HepG2 (cell line): Measurements from ENCODE around the gene UBQLN4. TPM values are rescaled to one million over a fixed set of nuclear protein-coding genes. Genes with fewer than 3 reads are reported as not detected.

Experiments used
- ATAD3A ChIP-seq: sonication (generic); formaldehyde crosslinking; IDR thresholded peaks from 2 replicates; pipeline ENCODE4 v1.4.0; 2020; ENCODE audit warnings: missing genetic modification reagents
- MED1 ChIP-seq: sonication (generic); formaldehyde crosslinking; IDR thresholded peaks from 2 replicates; pipeline ENCODE4 v1.4.0; 2020; ENCODE audit warnings: missing genetic modification reagents
- NR2F2 ChIP-seq: IDR thresholded peaks from 2 replicates; pipeline ENCODE4 v1.6.1; 2012; ENCODE audit warnings: low read depth, inconsistent platforms, borderline replicate concordance
- NR2F6 ChIP-seq, 2 experiments: IDR thresholded peaks; 2 replicates each; pipeline ENCODE4 v1.6.1; 2016; ENCODE audit warnings: antibody characterized with exemption in 1 of 2, mild to moderate bottlenecking in 1 of 2
- NRL ChIP-seq: sonication (generic); formaldehyde crosslinking; IDR thresholded peaks from 2 replicates; pipeline ENCODE4 v1.5.0; 2020; ENCODE audit warnings: missing genetic modification reagents, mild to moderate bottlenecking, moderate library complexity, borderline replicate concordance
- PHF8 ChIP-seq: sonication (generic); formaldehyde crosslinking; IDR thresholded peaks from 2 replicates; pipeline ENCODE4 v1.5.0; 2020; ENCODE audit warnings: missing genetic modification reagents
- RARA ChIP-seq: IDR thresholded peaks from 2 replicates; pipeline ENCODE4 v1.6.1; 2016; ENCODE audit warnings: missing genetic modification reagents, missing compliant biosample characterization
- SOX6 ChIP-seq, 2 experiments: fragments of 450-650 bp in 1 of 2; sonication (generic) in 1 of 2; formaldehyde crosslinking in 1 of 2; IDR thresholded peaks; 2 replicates each; pipeline versions ENCODE4 v1.4.0 to v1.6.1; 2017 to 2020; ENCODE audit warnings: antibody characterized with exemption in 1 of 2, mild to moderate bottlenecking in 1 of 2, missing genetic modification reagents in 1 of 2
- SRF ChIP-seq: IDR thresholded peaks from 2 replicates; pipeline ENCODE4 v1.6.1; 2011; ENCODE audit warnings: mild to moderate bottlenecking, low read depth, low read length, moderate library complexity
- TCF7 ChIP-seq: sonication (generic); IDR thresholded peaks from 2 replicates; pipeline ENCODE4 v1.6.1; 2016; ENCODE audit warnings: antibody characterized with exemption, low read depth
- TGIF2 ChIP-seq: IDR thresholded peaks from 2 replicates; pipeline ENCODE4 v1.6.1; 2016; ENCODE audit warnings: control low read depth, missing compliant biosample characterization
- ZBTB7B ChIP-seq: sonication (generic); formaldehyde crosslinking; IDR thresholded peaks from 2 replicates; pipeline ENCODE4 v1.4.0; 2020; ENCODE audit warnings: missing genetic modification reagents
- ZC3H4 ChIP-seq: sonication (generic); formaldehyde crosslinking; IDR thresholded peaks from 2 replicates; pipeline ENCODE4 v1.4.0; 2020; ENCODE audit warnings: missing genetic modification reagents, borderline replicate concordance
- ZFP62 ChIP-seq: sonication (generic); formaldehyde crosslinking; IDR thresholded peaks from 2 replicates; pipeline ENCODE4 v1.4.0; 2020; ENCODE audit warnings: missing genetic modification reagents
- ZFX ChIP-seq: sonication (generic); formaldehyde crosslinking; IDR thresholded peaks from 2 replicates; pipeline ENCODE4 v1.4.0; 2020; ENCODE audit warnings: mild to moderate bottlenecking, low read depth, missing genetic modification reagents, moderate library complexity
- polyA plus RNA-seq, 8 experiments: library from polyadenylated mRNA; depleted of rRNA in 3 of 8; stranded (reverse) in 7 of 8; unstranded in 1 of 8; fragments of >200 nt; fragmentation: Illumina TruSeq in 4 of 8; extraction: Trizol in 4 of 8; gene quantifications; 2 replicates each; pipeline versions ENCODE4 v1.2.1 to v1.2.3, GENCODE V29; 2011 to 2016; ENCODE audit warnings: low read depth in 4 of 8, missing spikeins in 1 of 8, mixed read lengths in 1 of 8; ENCODE audit not compliant: insufficient read depth in 1 of 8
- total RNA-seq, 5 experiments: library from RNA; depleted of rRNA; stranded (reverse); fragments of >200 nt; fragmentation: Illumina TruSeq; extraction: Trizol; gene quantifications; 2 replicates each; pipeline ENCODE4 v1.2.3, GENCODE V29; 2016; ENCODE audit warnings: low read depth in 1 of 5
- TF ChIP-seq, protein P1 (sequence below), 2 experiments: sonication (generic) in 1 of 2; formaldehyde crosslinking in 1 of 2; IDR thresholded peaks; 2 replicates each; pipeline versions ENCODE4 v1.4.0 to v1.6.1; 2018 to 2020; ENCODE audit warnings: missing genetic modification reagents in 2 of 2, borderline replicate concordance in 1 of 2, low read depth in 1 of 2, mild to moderate bottlenecking in 1 of 2, missing biosample characterization in 1 of 2
- TF ChIP-seq, protein P2 (sequence below): sonication (generic); formaldehyde crosslinking; IDR thresholded peaks from 2 replicates; pipeline ENCODE4 v1.4.0; 2020; ENCODE audit warnings: missing genetic modification reagents
- TF ChIP-seq, protein P3 (sequence below): IDR thresholded peaks from 2 replicates; pipeline ENCODE4 v1.6.1; 2016; ENCODE audit warnings: missing compliant biosample characterization, missing genetic modification reagents, borderline replicate concordance
- TF ChIP-seq, protein P4 (sequence below): sonication (generic); formaldehyde crosslinking; IDR thresholded peaks from 2 replicates; pipeline ENCODE4 v1.5.0; 2020; ENCODE audit warnings: missing genetic modification reagents, mild to moderate bottlenecking, borderline replicate concordance
- TF ChIP-seq, protein P5 (sequence below): sonication (generic); formaldehyde crosslinking; IDR thresholded peaks from 2 replicates; pipeline ENCODE4 v1.5.0; 2020; ENCODE audit warnings: mild to moderate bottlenecking, missing genetic modification reagents, moderate library complexity
- TF ChIP-seq, protein P6 (sequence below): sonication (generic); formaldehyde crosslinking; IDR thresholded peaks from 2 replicates; pipeline ENCODE4 v1.5.0; 2020; ENCODE audit warnings: missing genetic modification reagents

UBQLN4 gene
- total and polyA plus RNA-seq, 2 of the 13 experiments (the other 11 are each of a cell fraction or from before 2014, with no cell fraction given): 31.5 to 39.8 TPM

DNA sequence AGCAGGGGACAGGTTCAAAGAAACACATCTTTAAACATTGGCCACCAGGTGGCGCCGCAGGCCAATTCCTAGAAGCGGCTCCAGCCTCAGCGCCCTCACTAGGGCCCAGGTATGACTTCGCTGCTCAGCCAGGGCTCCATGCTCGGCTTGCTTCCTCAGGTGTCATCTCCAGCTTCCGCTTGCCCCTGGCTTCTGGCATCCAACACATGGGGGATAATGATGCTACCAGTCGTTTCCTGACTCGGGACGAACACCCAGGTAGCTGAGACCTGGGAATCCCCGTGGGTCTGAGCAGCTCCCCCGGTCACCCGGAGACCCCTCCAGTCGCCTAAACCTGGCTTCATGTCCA lies 37.2 kb upstream of the UBQLN4 start (continued):
- TF ChIP-seq ZBTB7B (CRISPR knock-in tag) (no peak), NRL (0 out of 2 replicates have a peak, but pooled peaks have one; percentile 35), TCF7 (no peak), ZFX (CRISPR knock-in tag) (peak; percentile 30; the same call in 1 of the 2 replicates), NR2F2 (no peak), ATAD3A (CRISPR knock-in tag) (no peak), SRF (no peak), ZC3H4 (CRISPR knock-in tag) (no peak), PHF8 (CRISPR knock-in tag) (no peak), RARA (no peak), SOX6 (IDR thresholded peaks at IDR 0.05) (no peak), SOX6 (CRISPR knock-in tag; IDR thresholded peaks at IDR 0.05) (0 out of 2 replicates have a peak, but pooled peaks have one; percentile 20), TGIF2 (CRISPR knock-in tag) (0 out of 2 replicates have a peak, but pooled peaks have one; percentile 47), MED1 (CRISPR knock-in tag) (peak; percentile 14; the same call in 1 of the 2 replicates), NR2F6 (IDR thresholded peaks at IDR 0.05) (no peak), NR2F6 (CRISPR knock-in tag; IDR thresholded peaks at IDR 0.05) (0 out of 2 replicates have a peak, but pooled peaks have one; percentile 17), ZFP62 (CRISPR knock-in tag) (no peak)
- TF ChIP-seq, protein P1, sequence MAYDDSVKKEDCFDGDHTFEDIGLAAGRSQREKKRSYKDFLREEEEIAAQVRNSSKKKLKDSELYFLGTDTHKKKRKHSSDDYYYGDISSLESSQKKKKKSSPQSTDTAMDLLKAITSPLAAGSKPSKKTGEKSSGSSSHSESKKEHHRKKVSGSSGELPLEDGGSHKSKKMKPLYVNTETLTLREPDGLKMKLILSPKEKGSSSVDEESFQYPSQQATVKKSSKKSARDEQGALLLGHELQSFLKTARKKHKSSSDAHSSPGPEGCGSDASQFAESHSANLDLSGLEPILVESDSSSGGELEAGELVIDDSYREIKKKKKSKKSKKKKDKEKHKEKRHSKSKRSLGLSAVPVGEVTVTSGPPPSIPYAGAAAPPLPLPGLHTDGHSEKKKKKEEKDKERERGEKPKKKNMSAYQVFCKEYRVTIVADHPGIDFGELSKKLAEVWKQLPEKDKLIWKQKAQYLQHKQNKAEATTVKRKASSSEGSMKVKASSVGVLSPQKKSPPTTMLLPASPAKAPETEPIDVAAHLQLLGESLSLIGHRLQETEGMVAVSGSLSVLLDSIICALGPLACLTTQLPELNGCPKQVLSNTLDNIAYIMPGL (CRISPR knock-in tag; IDR thresholded peaks at IDR 0.05; ENCODE audit: borderline replicate concordance in 1 of 2, low read depth in 1 of 2): 0 out of 4 replicates have a peak, but pooled peaks of 1 of the 2 experiments have one; percentile 43
- TF ChIP-seq, protein P2, sequence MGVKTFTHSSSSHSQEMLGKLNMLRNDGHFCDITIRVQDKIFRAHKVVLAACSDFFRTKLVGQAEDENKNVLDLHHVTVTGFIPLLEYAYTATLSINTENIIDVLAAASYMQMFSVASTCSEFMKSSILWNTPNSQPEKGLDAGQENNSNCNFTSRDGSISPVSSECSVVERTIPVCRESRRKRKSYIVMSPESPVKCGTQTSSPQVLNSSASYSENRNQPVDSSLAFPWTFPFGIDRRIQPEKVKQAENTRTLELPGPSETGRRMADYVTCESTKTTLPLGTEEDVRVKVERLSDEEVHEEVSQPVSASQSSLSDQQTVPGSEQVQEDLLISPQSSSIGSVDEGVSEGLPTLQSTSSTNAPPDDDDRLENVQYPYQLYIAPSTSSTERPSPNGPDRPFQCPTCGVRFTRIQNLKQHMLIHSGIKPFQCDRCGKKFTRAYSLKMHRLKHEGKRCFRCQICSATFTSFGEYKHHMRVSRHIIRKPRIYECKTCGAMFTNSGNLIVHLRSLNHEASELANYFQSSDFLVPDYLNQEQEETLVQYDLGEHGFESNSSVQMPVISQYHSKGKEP: no peak
- TF ChIP-seq, protein P3, sequence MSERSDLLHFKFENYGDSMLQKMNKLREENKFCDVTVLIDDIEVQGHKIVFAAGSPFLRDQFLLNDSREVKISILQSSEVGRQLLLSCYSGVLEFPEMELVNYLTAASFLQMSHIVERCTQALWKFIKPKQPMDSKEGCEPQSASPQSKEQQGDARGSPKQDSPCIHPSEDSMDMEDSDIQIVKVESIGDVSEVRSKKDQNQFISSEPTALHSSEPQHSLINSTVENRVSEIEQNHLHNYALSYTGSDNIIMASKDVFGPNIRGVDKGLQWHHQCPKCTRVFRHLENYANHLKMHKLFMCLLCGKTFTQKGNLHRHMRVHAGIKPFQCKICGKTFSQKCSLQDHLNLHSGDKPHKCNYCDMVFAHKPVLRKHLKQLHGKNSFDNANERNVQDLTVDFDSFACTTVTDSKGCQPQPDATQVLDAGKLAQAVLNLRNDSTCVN (CRISPR knock-in tag): no peak
- TF ChIP-seq, protein P4, sequence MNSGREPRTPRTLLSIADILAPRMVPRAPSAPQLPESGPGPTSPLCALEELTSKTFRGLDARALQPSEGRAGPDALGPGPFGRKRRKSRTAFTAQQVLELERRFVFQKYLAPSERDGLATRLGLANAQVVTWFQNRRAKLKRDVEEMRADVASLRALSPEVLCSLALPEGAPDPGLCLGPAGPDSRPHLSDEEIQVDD (CRISPR knock-in tag): no peak
- TF ChIP-seq, protein P5, sequence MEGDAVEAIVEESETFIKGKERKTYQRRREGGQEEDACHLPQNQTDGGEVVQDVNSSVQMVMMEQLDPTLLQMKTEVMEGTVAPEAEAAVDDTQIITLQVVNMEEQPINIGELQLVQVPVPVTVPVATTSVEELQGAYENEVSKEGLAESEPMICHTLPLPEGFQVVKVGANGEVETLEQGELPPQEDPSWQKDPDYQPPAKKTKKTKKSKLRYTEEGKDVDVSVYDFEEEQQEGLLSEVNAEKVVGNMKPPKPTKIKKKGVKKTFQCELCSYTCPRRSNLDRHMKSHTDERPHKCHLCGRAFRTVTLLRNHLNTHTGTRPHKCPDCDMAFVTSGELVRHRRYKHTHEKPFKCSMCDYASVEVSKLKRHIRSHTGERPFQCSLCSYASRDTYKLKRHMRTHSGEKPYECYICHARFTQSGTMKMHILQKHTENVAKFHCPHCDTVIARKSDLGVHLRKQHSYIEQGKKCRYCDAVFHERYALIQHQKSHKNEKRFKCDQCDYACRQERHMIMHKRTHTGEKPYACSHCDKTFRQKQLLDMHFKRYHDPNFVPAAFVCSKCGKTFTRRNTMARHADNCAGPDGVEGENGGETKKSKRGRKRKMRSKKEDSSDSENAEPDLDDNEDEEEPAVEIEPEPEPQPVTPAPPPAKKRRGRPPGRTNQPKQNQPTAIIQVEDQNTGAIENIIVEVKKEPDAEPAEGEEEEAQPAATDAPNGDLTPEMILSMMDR (CRISPR knock-in tag): peak; percentile 92
- TF ChIP-seq, protein P6, sequence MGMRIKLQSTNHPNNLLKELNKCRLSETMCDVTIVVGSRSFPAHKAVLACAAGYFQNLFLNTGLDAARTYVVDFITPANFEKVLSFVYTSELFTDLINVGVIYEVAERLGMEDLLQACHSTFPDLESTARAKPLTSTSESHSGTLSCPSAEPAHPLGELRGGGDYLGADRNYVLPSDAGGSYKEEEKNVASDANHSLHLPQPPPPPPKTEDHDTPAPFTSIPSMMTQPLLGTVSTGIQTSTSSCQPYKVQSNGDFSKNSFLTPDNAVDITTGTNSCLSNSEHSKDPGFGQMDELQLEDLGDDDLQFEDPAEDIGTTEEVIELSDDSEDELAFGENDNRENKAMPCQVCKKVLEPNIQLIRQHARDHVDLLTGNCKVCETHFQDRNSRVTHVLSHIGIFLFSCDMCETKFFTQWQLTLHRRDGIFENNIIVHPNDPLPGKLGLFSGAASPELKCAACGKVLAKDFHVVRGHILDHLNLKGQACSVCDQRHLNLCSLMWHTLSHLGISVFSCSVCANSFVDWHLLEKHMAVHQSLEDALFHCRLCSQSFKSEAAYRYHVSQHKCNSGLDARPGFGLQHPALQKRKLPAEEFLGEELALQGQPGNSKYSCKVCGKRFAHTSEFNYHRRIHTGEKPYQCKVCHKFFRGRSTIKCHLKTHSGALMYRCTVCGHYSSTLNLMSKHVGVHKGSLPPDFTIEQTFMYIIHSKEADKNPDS: no peak
